Measurements from ENCODE around the gene EXOC3L1.

EXOC3L1 gene

DNA sequence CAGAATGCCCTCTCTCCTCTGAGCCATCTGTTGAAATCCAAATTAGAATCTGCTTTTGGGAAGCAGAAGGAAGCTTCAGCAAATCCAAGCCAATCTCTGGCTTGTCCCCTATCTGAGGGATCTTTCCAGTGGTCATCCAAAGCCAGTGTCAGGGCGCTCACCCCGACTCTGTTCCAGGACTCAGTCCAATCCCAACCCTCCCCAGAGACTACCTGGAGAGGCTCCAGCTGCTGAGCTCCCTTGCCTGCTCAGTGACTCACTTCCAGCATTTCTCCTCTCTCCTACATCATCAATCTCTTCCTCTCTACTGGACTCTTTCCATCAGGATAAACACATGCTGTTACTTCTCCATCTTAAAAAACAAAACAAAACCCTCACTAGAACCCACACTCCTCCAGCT, 8.6 kb downstream of the EXOC3L1 start:
- no peak for DNase-seq

DNA sequence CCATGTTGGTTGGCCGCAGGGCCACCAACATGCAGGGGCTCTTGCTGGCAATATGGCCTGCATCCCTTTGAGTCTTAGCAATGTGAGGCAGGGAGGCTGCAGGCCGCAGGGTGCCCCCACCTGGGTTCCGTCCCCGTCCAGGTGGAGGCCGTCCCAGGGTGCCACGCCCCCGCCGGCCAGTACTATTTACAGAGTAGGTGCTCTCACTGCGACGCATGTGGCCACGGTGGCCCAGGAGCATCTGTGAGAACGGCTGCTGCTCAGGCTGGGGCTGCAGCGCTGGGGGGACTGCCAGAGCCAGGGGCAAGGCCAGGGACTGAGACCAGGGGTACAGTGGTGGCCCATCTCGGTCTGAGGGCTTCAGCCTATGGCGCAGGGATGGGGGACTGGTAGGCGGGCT, 9.8 kb downstream of the EXOC3L1 start:
- DNase-seq, result no peak

GRCh38 chr16:67179421-67180080, 10.4 kb downstream of the EXOC3L1 start:
- DNase-seq, result no peak

GRCh38 chr16:67177743-67178699, 11.9 kb downstream of the EXOC3L1 start:
- peak; percentile 77 for DNase-seq

- no peak for DNase-seq
These were observed 13.3 kb downstream of the EXOC3L1 start for GRCh38 chr16:67176662-67177061.

DNA sequence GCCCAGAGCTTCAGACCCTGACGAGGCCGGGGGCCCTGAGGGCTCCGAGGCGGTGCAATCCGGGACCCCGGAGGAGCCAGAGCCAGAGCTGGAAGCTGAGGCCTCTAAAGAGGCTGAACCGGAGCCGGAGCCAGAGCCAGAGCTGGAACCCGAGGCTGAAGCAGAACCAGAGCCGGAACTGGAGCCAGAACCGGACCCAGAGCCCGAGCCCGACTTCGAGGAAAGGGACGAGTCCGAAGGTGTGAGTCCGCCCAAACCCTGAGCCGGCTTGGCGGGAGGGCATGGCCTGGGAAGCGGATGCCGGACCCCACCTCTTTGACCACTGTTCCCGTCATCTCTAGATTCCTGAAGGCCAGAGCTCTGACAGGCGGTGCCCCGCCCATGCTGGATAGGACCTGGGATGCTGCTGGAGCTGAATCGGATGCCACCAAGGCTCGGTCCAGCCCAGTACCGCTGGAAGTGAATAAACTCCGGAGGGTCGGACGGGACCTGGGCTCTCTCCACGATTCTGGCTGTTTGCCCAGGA, 15.2 kb downstream of the EXOC3L1 start:
- DNase-seq, result no peak

DNA sequence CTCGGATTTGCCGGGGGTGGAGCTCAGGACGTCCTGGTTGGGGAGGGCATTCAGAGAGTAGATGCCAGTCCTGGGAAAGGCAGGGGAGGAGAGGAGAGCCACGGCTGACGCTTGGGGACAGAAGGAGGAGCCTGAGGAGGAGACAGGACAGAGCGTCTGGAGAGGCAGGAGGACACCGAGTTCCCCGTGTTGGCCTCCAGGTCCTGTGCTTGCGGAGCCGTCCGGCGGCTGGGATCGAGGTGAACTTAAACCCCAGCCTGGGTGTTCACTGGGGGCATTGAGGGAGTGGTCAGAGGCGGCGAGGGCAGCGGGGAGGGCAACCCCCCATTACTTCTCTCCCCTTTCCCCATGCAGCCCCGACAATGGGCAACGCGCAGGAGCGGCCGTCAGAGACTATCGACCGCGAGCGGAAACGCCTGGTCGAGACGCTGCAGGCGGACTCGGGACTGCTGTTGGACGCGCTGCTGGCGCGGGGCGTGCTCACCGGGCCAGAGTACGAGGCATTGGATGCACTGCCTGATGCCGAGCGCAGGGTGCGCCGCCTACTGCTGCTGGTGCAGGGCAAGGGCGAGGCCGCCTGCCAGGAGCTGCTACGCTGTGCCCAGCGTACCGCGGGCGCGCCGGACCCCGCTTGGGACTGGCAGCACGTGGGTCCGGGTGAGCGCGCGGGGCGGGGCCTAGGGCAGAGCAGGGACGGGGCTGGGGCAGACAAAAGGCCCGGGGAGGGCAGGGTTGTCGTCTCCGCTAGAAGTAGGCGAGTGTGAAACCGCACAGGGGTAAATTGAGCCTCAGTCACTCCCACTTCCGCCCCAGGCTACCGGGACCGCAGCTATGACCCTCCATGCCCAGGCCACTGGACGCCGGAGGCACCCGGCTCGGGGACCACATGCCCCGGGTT, 15.9 kb downstream of the EXOC3L1 start:
- peak; percentile 75 for DNase-seq

GRCh38 chr16:67173323-67173722, 16.6 kb downstream of the EXOC3L1 start:
- no peak for DNase-seq

DNA sequence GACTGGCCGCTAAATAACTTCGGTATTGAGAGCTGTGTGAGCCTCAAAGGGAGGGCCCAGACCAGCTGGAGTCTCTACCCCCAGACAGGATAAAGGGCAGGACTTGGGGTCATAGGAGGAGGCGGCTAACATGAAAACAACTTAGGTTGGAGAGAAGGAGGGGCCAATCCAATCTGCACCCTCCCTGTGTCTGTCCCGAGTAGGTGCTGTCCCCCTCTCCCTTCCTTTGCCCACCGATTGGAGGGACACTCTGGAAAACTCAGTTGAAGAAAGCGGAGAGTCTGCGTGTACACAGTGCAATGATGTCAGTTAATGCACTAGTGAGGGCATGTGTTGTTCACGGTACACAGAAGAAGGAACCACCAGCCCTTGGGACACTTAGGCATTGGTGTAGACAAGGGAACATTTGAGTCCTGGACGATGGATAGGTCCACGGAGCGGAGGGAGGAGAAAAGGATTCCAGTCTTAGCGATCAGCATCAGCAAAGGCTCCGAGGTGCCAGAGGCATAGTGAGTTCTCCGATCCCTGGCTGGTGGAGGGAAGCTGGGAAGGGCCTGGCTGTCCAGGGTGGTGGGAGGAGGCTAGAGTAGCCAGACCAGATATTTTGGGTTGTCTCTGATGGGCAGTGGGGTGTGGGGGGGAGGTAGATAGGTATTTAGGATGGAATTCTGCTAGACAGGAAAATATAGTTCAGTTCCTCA, 18.8 kb downstream of the EXOC3L1 start:
- DNase-seq, result no peak

DNA sequence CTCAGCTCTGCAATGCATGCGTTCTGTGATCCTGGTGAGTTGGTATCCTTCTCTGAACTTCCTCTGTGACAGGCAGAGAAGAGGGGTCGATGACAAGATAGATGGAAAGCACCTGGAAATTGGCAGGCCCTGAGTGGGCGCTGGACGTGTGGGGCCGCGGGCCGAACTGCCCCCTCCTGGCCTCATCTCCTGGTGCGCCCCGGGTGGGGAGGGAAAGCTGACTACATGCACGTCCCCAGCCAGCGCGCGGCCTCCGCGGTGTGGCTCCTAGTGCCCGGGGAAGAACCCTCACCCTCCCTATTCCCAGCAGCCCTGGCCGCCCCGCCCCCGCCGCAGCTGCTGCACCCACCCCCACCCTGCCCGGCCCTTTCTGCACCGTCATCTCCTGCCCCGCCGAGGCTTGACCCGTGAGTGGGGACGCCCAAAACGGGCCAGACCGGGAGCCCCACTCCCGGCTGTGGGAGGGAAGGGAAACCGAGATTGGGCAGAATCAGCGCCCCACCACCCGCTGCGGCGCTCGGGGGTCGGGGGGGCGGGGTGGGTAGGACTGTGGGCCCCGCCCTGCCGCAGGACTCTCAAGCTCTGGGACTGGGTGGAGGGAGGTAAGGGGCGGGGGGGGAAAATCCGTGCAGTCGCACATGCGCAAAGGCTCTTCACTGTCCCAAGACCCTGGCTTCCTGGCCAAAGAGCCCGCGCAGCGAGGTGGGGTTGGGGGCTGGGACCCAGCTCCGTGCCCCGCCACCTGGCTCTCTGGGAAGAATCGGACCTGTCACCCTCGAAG, 19.6 kb downstream of the EXOC3L1 start, which contains the start of gene NOL3:
NOL3 (plus strand) TSS at position 371 of the 781 bp plus-strand sequence.
- DNase-seq, result peak; percentile 38

- peak; percentile 47 for DNase-seq
These were observed 20.2 kb downstream of the EXOC3L1 start for GRCh38 chr16:67169642-67170167.

DNA sequence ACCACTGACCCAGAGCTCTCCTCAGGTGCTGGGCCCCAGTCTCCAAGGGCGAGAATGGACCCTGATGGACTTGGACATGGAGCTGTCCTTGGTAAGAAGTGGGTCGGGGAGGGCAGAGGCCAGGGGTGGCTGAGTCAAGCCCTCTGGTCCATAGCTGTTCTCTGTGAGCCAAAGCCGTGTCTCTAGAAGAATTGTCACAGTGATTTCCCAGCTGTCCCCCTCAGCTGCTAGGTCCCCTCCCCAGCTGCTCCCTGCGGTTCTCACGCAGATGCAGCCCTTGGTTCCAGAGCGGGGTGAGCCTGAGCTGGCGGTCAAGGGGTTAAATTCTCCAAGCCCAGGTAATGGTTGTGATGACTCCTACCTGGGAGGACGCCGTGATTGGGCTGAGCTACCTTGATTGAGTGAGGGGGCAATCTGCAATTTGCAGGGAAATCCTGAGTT, 20.9 kb downstream of the EXOC3L1 start:
- no peak for DNase-seq

DNA sequence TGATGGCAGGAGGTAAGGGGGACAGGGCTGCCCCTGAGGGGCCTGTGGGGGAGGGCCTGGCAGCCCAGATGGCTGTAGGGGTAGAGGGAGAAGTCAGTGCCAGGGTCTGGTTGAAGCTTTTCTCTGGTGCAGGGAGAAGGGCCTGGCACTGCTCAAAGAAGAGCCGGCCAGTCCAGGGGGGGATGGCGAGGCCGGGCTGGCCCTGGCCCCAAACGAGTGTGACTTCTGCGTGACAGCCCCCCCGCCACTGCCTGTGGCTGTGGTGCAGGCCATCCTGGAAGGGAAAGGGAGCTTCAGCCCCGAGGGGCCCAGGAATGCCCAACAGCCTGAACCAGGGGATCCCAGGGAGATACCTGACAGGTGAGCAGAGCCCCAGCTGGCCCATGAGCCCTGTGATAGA, 22.3 kb downstream of the EXOC3L1 start:
- no peak for DNase-seq

GRCh38 chr16:67166598-67167168, 23.3 kb downstream of the EXOC3L1 start:
- DNase-seq, result no peak

- no peak for DNase-seq
These were observed 23.8 kb downstream of the EXOC3L1 start for GRCh38 chr16:67166110-67166547.

- DNase-seq, result no peak
These were observed 24.5 kb downstream of the EXOC3L1 start for GRCh38 chr16:67165121-67166078.

- no peak for DNase-seq
These were observed 25.3 kb downstream of the EXOC3L1 start, which contains the start of gene HSF4 for GRCh38 chr16:67164599-67165061. Gene HSF4 (plus strand): TSS chr16:67164745. CDS start chr16:67164812, 67 bp downstream.

- no peak for DNase-seq
These were observed 25.9 kb downstream of the EXOC3L1 start for GRCh38 chr16:67163999-67164558.

All from CD4-positive, alpha-beta T cell treated with Interleukin-12 subunit alpha and Interleukin-12 subunit beta, for 1 hour (primary cell).